Subcutaneous abdominal adipose tissue (tissue), 5 donors: ENCODE data around the gene NENF.
"Not testable (repeated sequence)": the region's sequence is repeated elsewhere in the genome, so short reads cannot be mapped to it uniquely, and the experiment has no call there.

Experiments
- H3K27ac ChIP-seq: one replicate; pipeline ENCODE4 v1.7.0; 2013; ENCODE audit warnings: low read depth, mild to moderate bottlenecking, inconsistent platforms, low read length, moderate library complexity
- H3K27me3 ChIP-seq, 5 donors: one replicate each; pipeline ENCODE4 v1.7.0; 2013; ENCODE audit warnings: low read length in 5 of 5, inconsistent platforms in 1 of 5; ENCODE audit not compliant: control insufficient read depth in 5 of 5, insufficient read depth in 4 of 5
- H3K36me3 ChIP-seq, 5 donors: one replicate each; pipeline ENCODE4 v1.7.0; 2013; ENCODE audit warnings: low read length in 5 of 5; ENCODE audit not compliant: control insufficient read depth in 5 of 5, insufficient read depth in 5 of 5
- H3K4me1 ChIP-seq, 5 donors: one replicate each; pipeline ENCODE4 v1.7.0; 2013; ENCODE audit warnings: low read length in 5 of 5, mild to moderate bottlenecking in 3 of 5, moderate library complexity in 1 of 5; ENCODE audit not compliant: control insufficient read depth in 5 of 5, insufficient read depth in 5 of 5
- H3K4me3 ChIP-seq, 5 donors: one replicate each; pipeline ENCODE4 v1.7.0; 2013; ENCODE audit warnings: low read length in 5 of 5, low read depth in 1 of 5
- H3K9ac ChIP-seq, 5 donors: one replicate each; pipeline ENCODE4 v1.7.0; 2013; ENCODE audit warnings: low read length in 5 of 5, mild to moderate bottlenecking in 4 of 5, moderate library complexity in 3 of 5
- H3K9me3 ChIP-seq, 5 donors: one replicate each; pipeline ENCODE4 v1.7.0; 2013; ENCODE audit warnings: low read length in 5 of 5; ENCODE audit not compliant: control insufficient read depth in 5 of 5
- donor health status: healthy.
- donor health status: healthy.
- donor health status: healthy.
- donor health status: healthy.
- donor health status: healthy.

Gene NENF

GRCh38 chr1:212478467-212479025, 45.8 kb downstream of the NENF start:
- Histone ChIP-seq H3K9me3 (no peaks in the 10 kb centered on the region), H3K4me1 (peaks cover 0 to 4% (median 0%) of the 10 kb centered on the region in 5 donors), H3K27ac (no peak overlapping the region), H3K36me3 (no peaks in the 10 kb centered on the region), H3K4me3 (no peak overlapping the region), H3K9ac (no peak overlapping the region), H3K27me3 (peaks cover 0 to 15% (median 3%) of the 10 kb centered on the region in 5 donors)

DNA sequence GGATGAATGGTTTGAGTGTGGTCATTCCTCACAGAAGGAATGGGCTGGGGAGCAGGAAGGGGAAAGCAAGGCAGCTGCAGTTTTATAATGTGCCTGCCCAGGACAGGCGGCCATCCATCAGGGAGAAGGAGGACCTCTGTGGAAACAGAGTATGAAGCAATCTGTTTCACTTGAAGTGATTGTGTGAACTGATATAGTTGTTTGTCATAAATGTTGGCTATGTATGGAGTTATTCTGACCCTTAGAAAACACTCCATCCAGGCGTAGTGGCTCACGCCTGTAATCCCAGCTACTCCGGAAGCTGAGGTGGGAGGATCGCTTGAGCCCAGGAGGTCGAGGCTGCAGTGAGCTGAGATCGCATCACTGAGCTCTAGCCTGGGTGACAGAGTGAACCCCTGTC, 46.5 kb downstream of the NENF start:
- Histone ChIP-seq H3K4me1 (peaks cover 0 to 4% (median 0%) of the 10 kb centered on the region in 5 donors), H3K36me3 (no peaks in the 10 kb centered on the region), H3K27me3 (peaks cover 0 to 15% (median 3%) of the 10 kb centered on the region in 5 donors), H3K9me3 (no peaks in the 10 kb centered on the region), H3K9ac (no peak overlapping the region), H3K4me3 (no peak overlapping the region), H3K27ac (no peak overlapping the region)

GRCh38 chr1:212480711-212481437, 48.2 kb downstream of the NENF start:
- H3K4me1 ChIP-seq: peaks cover 0 to 11% (median 0%) of the 10 kb centered on the region in 5 donors
- H3K36me3 ChIP-seq, H3K9ac ChIP-seq, H3K27ac ChIP-seq, H3K9me3 ChIP-seq, H3K4me3 ChIP-seq: not testable (repeated sequence)
- H3K27me3 ChIP-seq: peaks cover 0 to 16% (median 3%) of the 10 kb centered on the region in 5 donors

DNA sequence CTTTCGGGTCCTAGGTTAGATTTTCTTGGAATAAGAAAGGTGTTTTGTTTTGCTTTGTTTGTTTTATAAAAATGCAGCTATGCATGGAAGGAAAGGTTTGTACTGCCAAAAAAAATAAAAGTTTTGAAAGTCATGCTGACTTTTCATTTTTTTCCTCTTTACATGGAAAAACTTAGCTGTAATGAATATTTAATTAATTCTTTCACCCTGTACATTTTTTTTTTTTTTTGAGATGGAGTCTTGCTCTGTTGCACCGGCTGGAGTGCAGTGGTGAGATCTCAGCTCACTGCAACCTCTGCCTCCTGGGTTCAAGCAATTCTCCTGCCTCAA, 48.7 kb downstream of the NENF start:
- Histone ChIP-seq H3K9ac (no peak overlapping the region), H3K27me3 (peaks cover 0 to 21% (median 3%) of the 10 kb centered on the region in 5 donors), H3K4me1 (peaks cover 0 to 15% (median 0%) of the 10 kb centered on the region in 5 donors), H3K9me3 (no peaks in the 10 kb centered on the region), H3K4me3 (no peak overlapping the region), H3K27ac (no peak overlapping the region), H3K36me3 (no peaks in the 10 kb centered on the region)

- no peaks in the 10 kb centered on the region for H3K36me3 ChIP-seq
- no peak overlapping the region for H3K27ac ChIP-seq
- no peak overlapping the region for H3K9ac ChIP-seq
- H3K4me1 ChIP-seq: peaks cover 0 to 15% (median 0%) of the 10 kb centered on the region in 5 donors
- H3K4me3 ChIP-seq: no peak overlapping the region
- H3K9me3 ChIP-seq: no peaks in the 10 kb centered on the region
- H3K27me3 ChIP-seq: peaks cover 0 to 21% (median 3%) of the 10 kb centered on the region in 5 donors
These were observed 49.4 kb downstream of the NENF start for GRCh38 chr1:212482006-212482636.

- no peaks in the 10 kb centered on the region for H3K36me3 ChIP-seq
- no peaks in the 10 kb centered on the region for H3K9me3 ChIP-seq
- H3K4me3 ChIP-seq: no peak overlapping the region
- peaks cover 0 to 11% (median 0%) of the 10 kb centered on the region in 5 donors for H3K4me1 ChIP-seq
- no peak overlapping the region for H3K27ac ChIP-seq
- no peak overlapping the region for H3K9ac ChIP-seq
- H3K27me3 ChIP-seq: peaks cover 0 to 21% (median 3%) of the 10 kb centered on the region in 5 donors
These were observed 50.1 kb downstream of the NENF start for GRCh38 chr1:212482637-212483441.

GRCh38 chr1:212484701-212485570, 52.2 kb downstream of the NENF start:
- Histone ChIP-seq H3K27me3 (peaks cover 0 to 7% (median 0%) of the 10 kb centered on the region in 5 donors), H3K4me1 (peaks cover 5 to 24% (median 8%) of the 10 kb centered on the region in 5 donors), H3K4me3 (no peak overlapping the region), H3K27ac (no peak overlapping the region), H3K36me3 (no peaks in the 10 kb centered on the region), H3K9me3 (no peaks in the 10 kb centered on the region), H3K9ac (no peak overlapping the region)

DNA sequence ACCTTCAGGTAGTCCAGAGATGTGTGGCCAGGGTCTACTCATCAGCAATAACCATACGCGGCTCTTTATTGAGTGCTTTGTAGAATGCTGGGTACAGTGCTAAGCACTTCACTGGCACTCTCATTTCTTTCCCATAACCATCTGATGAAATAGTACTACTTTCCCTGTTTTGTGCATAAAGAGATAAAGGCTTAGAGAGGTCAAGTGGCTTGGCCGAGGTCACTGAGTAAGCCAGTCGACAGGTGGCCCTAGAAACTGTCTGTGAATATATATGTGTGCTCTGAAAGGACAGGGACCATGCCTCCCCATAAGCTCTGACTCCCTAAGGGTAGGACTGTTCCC, 52.8 kb downstream of the NENF start:
- Histone ChIP-seq H3K27ac (no peak overlapping the region), H3K4me1 (peaks cover 5 to 24% (median 8%) of the 10 kb centered on the region in 5 donors)

DNA sequence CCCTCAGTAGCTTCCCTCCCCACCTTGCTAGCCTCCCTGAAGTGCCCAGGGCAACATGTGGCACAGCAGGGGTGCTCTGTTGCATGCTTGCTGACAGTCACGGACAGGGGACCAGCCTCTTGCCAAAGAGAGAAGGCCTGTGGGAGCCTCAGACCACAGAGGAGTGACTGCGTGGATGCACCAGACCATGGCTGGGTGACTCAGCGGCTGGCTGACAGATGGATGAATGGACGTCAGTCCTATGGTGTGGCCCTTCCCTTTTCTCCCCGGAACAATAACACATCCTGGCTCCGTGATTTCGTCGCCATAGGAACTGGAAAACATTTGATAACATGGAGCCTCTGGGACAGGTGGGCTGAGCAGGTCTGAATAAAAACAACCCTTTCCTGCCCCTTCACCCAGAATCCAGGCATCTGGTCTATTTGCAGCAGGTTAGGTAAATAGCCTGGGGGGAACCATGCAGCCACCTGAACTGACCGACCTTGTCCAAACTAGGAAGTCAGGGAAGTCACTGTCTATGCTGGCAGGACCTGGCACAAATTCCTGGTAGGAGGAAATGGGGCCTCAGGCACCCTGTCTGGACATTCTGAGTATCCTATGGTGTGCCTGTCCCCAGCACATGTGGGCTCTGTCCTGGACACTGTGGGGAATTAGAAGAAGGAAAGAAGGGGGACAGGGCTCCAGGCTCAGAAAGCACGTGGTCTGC, 53.3 kb downstream of the NENF start:
- no peaks in the 10 kb centered on the region for H3K36me3 ChIP-seq
- H3K27ac ChIP-seq: no peak overlapping the region
- H3K9me3 ChIP-seq: no peaks in the 10 kb centered on the region
- H3K4me1 ChIP-seq: peaks cover 5 to 29% (median 8%) of the 10 kb centered on the region in 5 donors
- peaks cover 0 to 7% (median 0%) of the 10 kb centered on the region in 5 donors for H3K27me3 ChIP-seq
- no peak overlapping the region for H3K9ac ChIP-seq
- H3K4me3 ChIP-seq: no peak overlapping the region

More for the DNA sequence above, 52.8 kb downstream of the NENF start:
- no peaks in the 10 kb centered on the region for H3K36me3 ChIP-seq
- peaks cover 0 to 7% (median 0%) of the 10 kb centered on the region in 5 donors for H3K27me3 ChIP-seq
- no peak overlapping the region for H3K4me3 ChIP-seq
- no peaks in the 10 kb centered on the region for H3K9me3 ChIP-seq
- no peak overlapping the region for H3K9ac ChIP-seq
